ENCODE results near the gene REXO5.
"Not testable (repeated sequence)": the region's sequence is repeated elsewhere in the genome, so short reads cannot be mapped to it uniquely, and the experiment has no call there.

The REXO5 gene

DNA sequence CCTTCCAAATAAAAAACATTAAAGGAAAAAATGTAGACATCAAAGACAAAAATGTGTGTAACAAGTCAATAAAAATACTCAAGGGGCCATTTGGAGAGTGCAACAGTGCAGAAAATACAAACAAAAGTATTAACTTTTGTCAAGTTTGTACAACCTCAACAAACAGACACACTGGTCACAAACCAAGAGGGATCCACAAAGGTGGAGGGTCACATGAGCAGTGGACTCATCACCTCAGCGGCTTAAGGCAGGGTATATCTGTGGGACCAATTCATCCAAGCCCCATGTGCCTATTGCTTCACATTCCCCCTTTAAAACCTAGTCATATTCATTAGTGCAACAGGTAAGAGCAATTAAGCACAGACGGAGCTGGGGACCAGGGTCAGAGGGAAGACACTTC, 48.6 kb downstream of the REXO5 start:
- H3K4me3 ChIP-seq (ENCODE audit: low read depth, low read length), result no peak overlapping the region
- CTCF ChIA-PET, result interaction anchor here (1.3 to 1.8 kb wide), 2 partner anchors 10 to 20 kb away, joined by 4 read pairs; no protein-coding TSS in a partner anchor
- DNase-seq (ENCODE audit: low read depth, low spot score), result no peak
- TF ChIP-seq, protein P1, sequence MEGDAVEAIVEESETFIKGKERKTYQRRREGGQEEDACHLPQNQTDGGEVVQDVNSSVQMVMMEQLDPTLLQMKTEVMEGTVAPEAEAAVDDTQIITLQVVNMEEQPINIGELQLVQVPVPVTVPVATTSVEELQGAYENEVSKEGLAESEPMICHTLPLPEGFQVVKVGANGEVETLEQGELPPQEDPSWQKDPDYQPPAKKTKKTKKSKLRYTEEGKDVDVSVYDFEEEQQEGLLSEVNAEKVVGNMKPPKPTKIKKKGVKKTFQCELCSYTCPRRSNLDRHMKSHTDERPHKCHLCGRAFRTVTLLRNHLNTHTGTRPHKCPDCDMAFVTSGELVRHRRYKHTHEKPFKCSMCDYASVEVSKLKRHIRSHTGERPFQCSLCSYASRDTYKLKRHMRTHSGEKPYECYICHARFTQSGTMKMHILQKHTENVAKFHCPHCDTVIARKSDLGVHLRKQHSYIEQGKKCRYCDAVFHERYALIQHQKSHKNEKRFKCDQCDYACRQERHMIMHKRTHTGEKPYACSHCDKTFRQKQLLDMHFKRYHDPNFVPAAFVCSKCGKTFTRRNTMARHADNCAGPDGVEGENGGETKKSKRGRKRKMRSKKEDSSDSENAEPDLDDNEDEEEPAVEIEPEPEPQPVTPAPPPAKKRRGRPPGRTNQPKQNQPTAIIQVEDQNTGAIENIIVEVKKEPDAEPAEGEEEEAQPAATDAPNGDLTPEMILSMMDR (IDR thresholded peaks at IDR 0.05; ENCODE audit: insufficient read depth, low read length, missing control alignments), result no peak
- POLR2A ChIA-PET, result no interaction called here

DNA sequence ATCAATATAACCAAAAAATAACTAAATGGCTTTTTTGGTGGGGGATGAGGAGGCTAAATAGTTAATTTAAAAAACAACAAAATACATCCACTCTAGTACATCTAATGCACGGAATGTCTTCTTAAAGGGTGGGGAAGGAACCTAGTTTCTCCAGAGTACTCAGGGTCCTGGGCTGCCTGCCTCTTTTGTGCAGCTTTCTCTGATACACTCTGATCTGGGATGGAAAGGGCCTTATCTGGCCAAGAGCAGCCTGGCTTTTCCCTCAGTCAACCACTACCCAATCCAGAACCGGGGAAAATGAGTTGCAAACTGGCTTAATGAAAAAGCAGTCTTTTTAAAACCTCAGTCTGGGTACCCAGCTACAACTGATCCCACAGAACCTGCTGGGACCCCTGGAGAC, 51.0 kb downstream of the REXO5 start:
- CTCF ChIA-PET, result interaction anchor here (1.1 to 1.7 kb wide), 2 partner anchors 9 to 227 kb away, joined by 3 to 4 read pairs; no protein-coding TSS in a partner anchor
- H3K4me3 ChIP-seq (ENCODE audit: low read depth, low read length), result no peak overlapping the region
- POLR2A ChIA-PET, result no interaction called here
- TF ChIP-seq, protein P1 (IDR thresholded peaks at IDR 0.05; ENCODE audit: insufficient read depth, low read length, missing control alignments), result no peak
- DNase-seq (ENCODE audit: low read depth, low spot score), result no peak

- no peak overlapping the region for H3K4me3 ChIP-seq (ENCODE audit: low read depth, low read length)
- ChIA-PET POLR2A (no interaction called here), CTCF (no interaction called here)
- TF ChIP-seq, protein P1 (IDR thresholded peaks at IDR 0.05; ENCODE audit: insufficient read depth, low read length, missing control alignments), result no peak
- DNase-seq (ENCODE audit: low read depth, low spot score), result no peak
Observed at GRCh38 chr16:20859229-20859628, 52.9 kb downstream of the REXO5 start.

- no peak for DNase-seq (ENCODE audit: low read depth, low spot score)
- no peak overlapping the region for H3K4me3 ChIP-seq (ENCODE audit: low read depth, low read length)
- TF ChIP-seq, protein P1 (IDR thresholded peaks at IDR 0.05; ENCODE audit: insufficient read depth, low read length, missing control alignments), result no peak
- CTCF ChIA-PET, result no interaction called here
- POLR2A ChIA-PET, result no interaction called here
Observed at GRCh38 chr16:20859699-20860098, 53.4 kb downstream of the REXO5 start.

DNA sequence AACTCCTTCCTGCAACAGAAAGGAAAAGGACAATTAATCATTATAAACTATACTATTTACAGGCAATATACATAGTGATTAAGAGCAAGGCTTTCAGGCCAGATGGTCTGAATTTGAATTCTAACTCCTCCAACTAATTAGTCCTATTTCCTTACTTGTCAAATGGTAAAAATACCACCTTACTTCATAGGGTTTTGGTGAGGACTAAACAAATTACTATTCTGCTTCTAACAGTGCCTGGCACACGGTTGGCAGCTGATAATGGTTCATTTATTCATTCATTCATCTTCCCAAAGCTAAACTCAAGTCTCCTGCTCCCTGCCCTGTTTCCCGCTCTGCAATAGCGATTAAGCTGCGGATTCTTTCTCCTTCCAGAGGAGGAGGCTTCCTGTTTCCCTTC, 54.0 kb downstream of the REXO5 start:
- TF ChIP-seq, protein P1 (IDR thresholded peaks at IDR 0.05; ENCODE audit: insufficient read depth, low read length, missing control alignments), result no peak

DNA sequence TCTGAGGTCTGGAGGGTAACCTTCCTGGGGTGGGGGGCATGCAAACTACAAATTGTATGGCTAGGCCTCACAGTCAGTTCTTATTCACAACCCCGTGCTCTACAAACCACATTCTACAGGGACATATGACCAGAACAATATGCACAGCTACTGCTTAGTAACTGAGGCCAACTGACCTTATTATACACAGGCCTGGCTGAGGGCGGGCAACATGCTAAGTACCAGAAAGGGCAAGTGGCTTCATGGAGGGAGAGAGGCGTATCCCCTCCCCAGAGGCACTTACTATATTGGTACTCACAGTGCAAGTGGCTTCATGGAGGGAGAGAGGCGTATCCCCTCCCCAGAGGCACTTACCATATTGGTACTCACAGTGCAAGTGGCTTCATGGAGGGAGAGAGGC, 54.7 kb downstream of the REXO5 start:
- POLR2A ChIA-PET, CTCF ChIA-PET: not testable (repeated sequence)

More for the DNA sequence above, 54.0 kb downstream of the REXO5 start:
- POLR2A ChIA-PET, result no interaction called here
- H3K4me3 ChIP-seq (ENCODE audit: low read depth, low read length), result no peak overlapping the region
- no peak for DNase-seq (ENCODE audit: low read depth, low spot score)
- CTCF ChIA-PET, result no interaction called here

DNA sequence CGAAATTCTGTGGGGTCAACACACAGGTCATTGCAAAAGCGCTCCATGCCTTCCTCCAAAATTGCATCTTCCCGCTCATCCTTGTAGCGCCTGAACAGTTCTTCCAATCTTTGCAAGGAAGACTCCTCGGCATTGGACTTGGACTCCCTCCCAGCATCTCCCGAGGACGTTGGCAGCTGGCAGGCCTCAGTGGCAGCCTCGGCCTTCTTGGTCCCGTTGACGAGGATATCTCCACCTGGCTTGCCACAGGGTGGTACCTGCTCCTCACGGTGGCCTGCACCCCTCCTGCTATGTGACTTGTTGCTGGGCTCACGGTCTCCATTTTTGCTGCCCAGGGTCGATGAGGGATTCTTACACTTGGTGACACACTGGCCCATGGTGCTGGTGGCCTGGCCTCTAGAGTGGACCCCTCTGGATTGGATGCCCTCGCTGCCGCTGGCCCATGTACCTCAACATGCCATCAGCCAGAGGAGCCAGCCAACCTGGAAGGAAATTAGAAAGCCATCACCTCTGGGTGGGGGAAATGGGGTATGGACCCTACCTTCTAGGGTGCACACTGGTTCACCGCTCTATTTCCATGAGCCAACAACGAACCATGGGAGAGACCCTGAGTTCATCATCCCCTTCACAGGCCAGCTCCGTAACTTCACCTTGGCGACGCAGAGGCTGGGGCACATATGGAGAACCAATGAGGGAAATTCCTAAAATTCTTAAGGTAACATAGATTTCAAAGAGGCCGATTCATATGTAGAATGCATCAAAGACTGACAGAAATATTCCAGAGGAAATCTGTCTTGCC, 56.0 kb downstream of the REXO5 start:
- POLR2A ChIA-PET, result no interaction called here
- CTCF ChIA-PET, result interaction anchor here (8.5 kb wide), 1 partner anchor 11 kb away, joined by 75 read pairs; no protein-coding TSS in a partner anchor
- TF ChIP-seq, protein P1 (IDR thresholded peaks at IDR 0.05; ENCODE audit: insufficient read depth, low read length, missing control alignments), result no peak
- DNase-seq (ENCODE audit: low read depth, low spot score), result no peak
- no peak overlapping the region for H3K4me3 ChIP-seq (ENCODE audit: low read depth, low read length)

More for the DNA sequence above, 54.7 kb downstream of the REXO5 start:
- not testable (repeated sequence) for H3K4me3 ChIP-seq (ENCODE audit: low read depth, low read length); DNase-seq (ENCODE audit: low read depth, low spot score)

DNA sequence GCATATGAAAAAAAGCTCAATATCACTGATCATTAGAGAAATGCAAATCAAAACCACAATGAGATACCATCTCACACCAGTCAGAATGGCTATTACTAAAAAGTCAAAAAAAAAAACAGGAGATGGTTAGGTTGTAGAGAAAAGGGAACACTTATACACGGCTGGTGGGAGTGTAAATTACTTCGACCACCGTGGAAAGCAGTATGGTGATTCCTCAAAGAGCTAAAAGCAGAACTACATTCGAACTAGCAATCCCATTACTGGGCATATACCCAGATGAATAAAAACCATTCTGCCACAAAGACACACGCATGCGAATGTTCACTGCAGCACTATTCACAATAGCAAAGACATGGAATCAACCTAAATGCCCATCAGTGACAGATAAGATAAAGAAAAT, 58.0 kb downstream of the REXO5 start:
- CTCF ChIA-PET, result interaction anchor here (1.1 to 8.5 kb wide), 5 partner anchors 9 to 56 kb away, joined by 4 to 75 read pairs (median 4); no protein-coding TSS in a partner anchor
- POLR2A ChIA-PET, result interaction anchor here (0.5 kb wide), 1 partner anchor 40 kb away, joined by 3 read pairs; no protein-coding TSS in a partner anchor
- not testable (repeated sequence) for H3K4me3 ChIP-seq (ENCODE audit: low read depth, low read length); DNase-seq (ENCODE audit: low read depth, low spot score)
